Neural crest cell (in vitro differentiated cells): ENCODE data around the gene BTNL9. TPM values are rescaled to one million over a fixed set of nuclear protein-coding genes. Genes with fewer than 3 reads are reported as not detected.
"Not testable (repeated sequence)": the region's sequence is repeated elsewhere in the genome, so short reads cannot be mapped to it uniquely, and the experiment has no call there.

Source experiments
- DNase-seq: peaks from one replicate; pipeline ENCODE4 v3.0.0; 2021; ENCODE audit warnings: low read depth, mixed read lengths, low spot score
- H3K27ac Mint-ChIP-seq: one replicate; pipeline ENCODE4 v1.8.0; 2021; ENCODE audit warnings: mild to moderate bottlenecking, mixed read lengths; ENCODE audit not compliant: unreplicated experiment
- H3K27me3 Mint-ChIP-seq: 2 replicates; pipeline ENCODE4 v1.8.0; 2021; ENCODE audit warnings: low read depth, mild to moderate bottlenecking, mixed read lengths
- H3K36me3 Mint-ChIP-seq: 2 replicates; pipeline ENCODE4 v1.8.0; 2021; ENCODE audit warnings: low read depth, mild to moderate bottlenecking, mixed read lengths
- H3K4me1 Mint-ChIP-seq: 2 replicates; pipeline ENCODE4 v1.8.0; 2021; ENCODE audit warnings: mixed read lengths
- H3K4me3 Mint-ChIP-seq: one replicate; pipeline ENCODE4 v1.8.0; 2021; ENCODE audit warnings: mild to moderate bottlenecking, mixed read lengths
- H3K9me3 Mint-ChIP-seq: 2 replicates; pipeline ENCODE4 v1.8.0; 2021; ENCODE audit warnings: mixed read lengths
- CTCF ChIP-seq: fragments of 200-600 bp; sonication (generic); conservative IDR thresholded peaks from 2 replicates; pipeline ENCODE4 v1.5.0; 2021; ENCODE audit warnings: antibody characterized with exemption, mild to moderate bottlenecking
- long read RNA-seq: library from polyadenylated mRNA; unstranded; transcript quantifications from one replicate; pipeline ENCODE4 v2.0.0, GENCODE V29; 2020
- total RNA-seq: library from RNA; stranded (reverse); gene quantifications from 2 replicates; pipeline ENCODE4 v1.2.1, GENCODE V29; 2021

The BTNL9 gene
- not detected in 2 replicates for total RNA-seq
- long read RNA-seq, result 0 reads

GRCh38 chr5:181039931-181040630, at the start of gene BTNL9:
Gene BTNL9 (plus strand): TSS chr5:181040266. CDS start chr5:181045490, 5,224 bp downstream.
- H3K4me1 Mint-ChIP-seq, result no peaks in the 10 kb centered on the region
- H3K27ac Mint-ChIP-seq, result no peak within 1 kb of the TSS
- no peak within 1 kb of the TSS for H3K4me3 Mint-ChIP-seq
- no peaks in the 10 kb centered on the region for H3K9me3 Mint-ChIP-seq
- no peak for TF ChIP-seq CTCF
- DNase-seq, result no peak
- H3K27me3 Mint-ChIP-seq, result peaks cover 56% of the 10 kb centered on the region
- H3K36me3 Mint-ChIP-seq, result no peaks in the 10 kb centered on the region

- TF ChIP-seq CTCF, result no peak
- Mint-ChIP-seq H3K27ac (no peak overlapping the region), H3K36me3 (no peaks in the 10 kb centered on the region), H3K27me3 (peaks cover 8% of the 10 kb centered on the region), H3K9me3 (no peaks in the 10 kb centered on the region), H3K4me3 (no peak overlapping the region), H3K4me1 (no peaks in the 10 kb centered on the region)
- no peak for DNase-seq
Observed at GRCh38 chr5:180990882-180991242, 49.2 kb upstream of the BTNL9 start.

GRCh38 chr5:181001947-181002346, 38.1 kb upstream of the BTNL9 start:
- H3K4me3 Mint-ChIP-seq, result no peak overlapping the region
- no peak for TF ChIP-seq CTCF
- DNase-seq, result no peak
- no peaks in the 10 kb centered on the region for H3K4me1 Mint-ChIP-seq
- no peaks in the 10 kb centered on the region for H3K36me3 Mint-ChIP-seq
- H3K27ac Mint-ChIP-seq, result no peak overlapping the region
- peaks cover 16% of the 10 kb centered on the region for H3K27me3 Mint-ChIP-seq
- H3K9me3 Mint-ChIP-seq, result no peaks in the 10 kb centered on the region

GRCh38 chr5:181005791-181006190, 34.3 kb upstream of the BTNL9 start:
- Mint-ChIP-seq H3K27me3 (peaks cover 19% of the 10 kb centered on the region), H3K36me3 (no peaks in the 10 kb centered on the region), H3K4me3 (no peak overlapping the region), H3K27ac (no peak overlapping the region), H3K9me3 (no peaks in the 10 kb centered on the region), H3K4me1 (no peaks in the 10 kb centered on the region)
- TF ChIP-seq CTCF, result no peak
- no peak for DNase-seq

- Mint-ChIP-seq H3K27me3 (peaks cover 19% of the 10 kb centered on the region), H3K27ac (no peak overlapping the region), H3K4me1 (no peaks in the 10 kb centered on the region), H3K9me3 (no peaks in the 10 kb centered on the region), H3K4me3 (no peak overlapping the region), H3K36me3 (no peaks in the 10 kb centered on the region)
- TF ChIP-seq CTCF, result no peak
- DNase-seq, result no peak
Observed at GRCh38 chr5:181008136-181008535, 31.9 kb upstream of the BTNL9 start.

- peaks cover 19% of the 10 kb centered on the region for H3K27me3 Mint-ChIP-seq
- not testable (repeated sequence) for H3K4me1 Mint-ChIP-seq, H3K4me3 Mint-ChIP-seq, H3K27ac Mint-ChIP-seq, DNase-seq, H3K36me3 Mint-ChIP-seq, H3K9me3 Mint-ChIP-seq
Observed at GRCh38 chr5:181010018-181010417, 30.0 kb upstream of the BTNL9 start.

GRCh38 chr5:181014654-181015053, 25.4 kb upstream of the BTNL9 start:
- not testable (repeated sequence) for H3K36me3 Mint-ChIP-seq, H3K27ac Mint-ChIP-seq, H3K4me3 Mint-ChIP-seq, H3K4me1 Mint-ChIP-seq, DNase-seq, H3K9me3 Mint-ChIP-seq
- H3K27me3 Mint-ChIP-seq, result peaks cover 38% of the 10 kb centered on the region

GRCh38 chr5:181017448-181017847, 22.6 kb upstream of the BTNL9 start:
- not testable (repeated sequence) for DNase-seq, H3K9me3 Mint-ChIP-seq, H3K4me1 Mint-ChIP-seq, H3K36me3 Mint-ChIP-seq, H3K27ac Mint-ChIP-seq, H3K4me3 Mint-ChIP-seq
- H3K27me3 Mint-ChIP-seq, result peaks cover 44% of the 10 kb centered on the region
